ENCODE results near the gene BTBD7. TPM values are rescaled to one million over a fixed set of nuclear protein-coding genes. Genes with fewer than 3 reads are reported as not detected.

Gene BTBD7
- total and polyA plus RNA-seq, 2 donors (not counting 3 experiments of a cell fraction or from before 2014, with no cell fraction given): 20.9 to 50.2 TPM

GRCh38 chr14:93299866-93300265 is 33.0 kb downstream of the BTBD7 start:
- Histone ChIP-seq H2AFZ (ENCODE audit: low read depth, low read length) (no peak overlapping the region), H3K36me3 (ENCODE audit: control insufficient read depth in 2 of 2, extremely low read depth in 1 of 2, insufficient read depth in 2 of 2, low read length in 2 of 2) (no peaks in the 10 kb centered on the region), H3K9me1 (replicated peaks; ENCODE audit: control insufficient read depth, extremely low read depth, insufficient read depth, low read length) (no peaks in the 10 kb centered on the region), H3K27me3 (ENCODE audit: control insufficient read depth in 2 of 2, insufficient read depth in 2 of 2, low read length in 2 of 2) (no peaks in the 10 kb centered on the region), H3K27ac (ENCODE audit: insufficient read depth, low read depth, low read length) (no peak overlapping the region), H3K4me2 (ENCODE audit: insufficient read depth, low read length) (no peak overlapping the region), H3K9me3 (replicated peaks; ENCODE audit: control insufficient read depth, insufficient read depth, low read length) (no peaks in the 10 kb centered on the region), H3K4me3 (replicated peaks in 1 of 3; ENCODE audit: insufficient read depth in 1 of 3, low read depth in 1 of 3, low read length in 3 of 3) (no peak overlapping the region), H4K20me1 (replicated peaks; ENCODE audit: control insufficient read depth, extremely low read depth, insufficient read depth, low read length) (peaks cover 6% of the 10 kb centered on the region), H3K9ac (replicated peaks; ENCODE audit: extremely low read depth, insufficient read depth, low read length) (no peak overlapping the region), H3K4me1 (ENCODE audit: control insufficient read depth, extremely low read depth, insufficient read depth, low read length) (peaks cover 10% of the 10 kb centered on the region), H3K79me2 (ENCODE audit: control insufficient read depth, insufficient read depth, low read length) (peaks cover 86% of the 10 kb centered on the region)
- TF ChIP-seq POLR2A (IDR thresholded peaks at IDR 0.05; ENCODE audit: low read depth, low read length) (no peak), GATA2 (IDR thresholded peaks at IDR 0.05; ENCODE audit: insufficient read depth, insufficient read length, low read depth, low read length) (no peak), MYC (IDR thresholded peaks at IDR 0.05; ENCODE audit: low read depth, low read length) (no peak), JUN (IDR thresholded peaks at IDR 0.05; ENCODE audit: borderline replicate concordance, insufficient read depth, insufficient read length, low read depth) (no peak), CTCF (IDR thresholded peaks at IDR 0.05; ENCODE audit: extremely low read depth in 1 of 2, insufficient read depth in 1 of 2, low read depth in 1 of 2, low read length in 2 of 2) (no peak), MAX (IDR thresholded peaks at IDR 0.05; ENCODE audit: insufficient read depth, insufficient read length) (no peak), FOS (IDR thresholded peaks at IDR 0.05; ENCODE audit: borderline replicate concordance, insufficient read depth, low read length) (no peak), EZH2 (IDR thresholded peaks at IDR 0.05; ENCODE audit: borderline replicate concordance, low read depth, low read length, severe bottlenecking) (no peak)
- BruUV-seq (replicated peaks): no TSS peak
- intact Hi-C loops (cut with micrococcal nuclease): no loop called here
- POLR2A ChIA-PET: no interaction called here
- FAIRE-seq: no peak
- DNase-seq (ENCODE audit: low read depth, low spot score): no peak
- CTCF ChIA-PET: interaction anchor here (2.6 kb wide), 1 partner anchor 18 kb away, joined by 7 read pairs; no protein-coding TSS in a partner anchor
- dilution Hi-C loops (cut with MboI; ENCODE audit: extremely low pct_ligation_motif_present, low sequenced_read_pairs): no loop called here

Measured in endothelial cell of umbilical vein (primary cell).